Duodenal mucosa (tissue), 2 donors: ENCODE data around the gene FBRSL1.

Experiments
- H3K27ac ChIP-seq: one replicate; pipeline ENCODE4 v1.7.0; 2013; ENCODE audit warnings: low read depth, low read length
- H3K27me3 ChIP-seq, 2 donors: one replicate each; pipeline ENCODE4 v1.7.0; 2013; ENCODE audit warnings: low read length in 2 of 2, control low read depth in 1 of 2; ENCODE audit not compliant: insufficient read depth in 2 of 2, control insufficient read depth in 1 of 2
- H3K36me3 ChIP-seq, 2 donors: one replicate each; pipeline ENCODE4 v1.7.0; 2013; ENCODE audit warnings: low read length in 2 of 2, control low read depth in 1 of 2; ENCODE audit not compliant: insufficient read depth in 2 of 2, control insufficient read depth in 1 of 2
- H3K4me1 ChIP-seq, 2 donors: one replicate each; pipeline ENCODE4 v1.7.0; 2013; ENCODE audit warnings: low read length in 2 of 2, control low read depth in 1 of 2; ENCODE audit not compliant: insufficient read depth in 2 of 2, control insufficient read depth in 1 of 2
- H3K4me3 ChIP-seq, 2 donors: one replicate each; pipeline ENCODE4 v1.7.0; 2013; ENCODE audit warnings: low read length in 2 of 2, low read depth in 1 of 2
- H3K9ac ChIP-seq, 2 donors: one replicate each; pipeline ENCODE4 v1.7.0; 2013; ENCODE audit warnings: low read length in 2 of 2, low read depth in 1 of 2
- H3K9me3 ChIP-seq, 2 donors: one replicate each; pipeline ENCODE4 v1.7.0; 2013; ENCODE audit warnings: low read length in 2 of 2, control low read depth in 1 of 2; ENCODE audit not compliant: control insufficient read depth in 1 of 2

Gene FBRSL1

GRCh38 chr12:132502882-132503193, 12.9 kb downstream of the FBRSL1 start:
- no peak overlapping the region for H3K27ac ChIP-seq

GRCh38 chr12:132503618-132504204, 13.8 kb downstream of the FBRSL1 start:
- peaks cover 0 to 4% of the 10 kb centered on the region in 2 donors for H3K36me3 ChIP-seq
- H3K27me3 ChIP-seq: no peaks in the 10 kb centered on the region
- no peak overlapping the region for H3K9ac ChIP-seq
- no peak overlapping the region for H3K27ac ChIP-seq
- H3K9me3 ChIP-seq: no peaks in the 10 kb centered on the region
- H3K4me1 ChIP-seq: peaks cover 30 to 33% of the 10 kb centered on the region in 2 donors
- H3K4me3 ChIP-seq: no peak overlapping the region

More at GRCh38 chr12:132502882-132503193, 12.9 kb downstream of the FBRSL1 start:
- Histone ChIP-seq H3K4me1 (peaks cover 30 to 33% of the 10 kb centered on the region in 2 donors), H3K4me3 (no peak overlapping the region), H3K9ac (no peak overlapping the region), H3K36me3 (no peaks in the 10 kb centered on the region), H3K9me3 (no peaks in the 10 kb centered on the region), H3K27me3 (no peaks in the 10 kb centered on the region)

DNA sequence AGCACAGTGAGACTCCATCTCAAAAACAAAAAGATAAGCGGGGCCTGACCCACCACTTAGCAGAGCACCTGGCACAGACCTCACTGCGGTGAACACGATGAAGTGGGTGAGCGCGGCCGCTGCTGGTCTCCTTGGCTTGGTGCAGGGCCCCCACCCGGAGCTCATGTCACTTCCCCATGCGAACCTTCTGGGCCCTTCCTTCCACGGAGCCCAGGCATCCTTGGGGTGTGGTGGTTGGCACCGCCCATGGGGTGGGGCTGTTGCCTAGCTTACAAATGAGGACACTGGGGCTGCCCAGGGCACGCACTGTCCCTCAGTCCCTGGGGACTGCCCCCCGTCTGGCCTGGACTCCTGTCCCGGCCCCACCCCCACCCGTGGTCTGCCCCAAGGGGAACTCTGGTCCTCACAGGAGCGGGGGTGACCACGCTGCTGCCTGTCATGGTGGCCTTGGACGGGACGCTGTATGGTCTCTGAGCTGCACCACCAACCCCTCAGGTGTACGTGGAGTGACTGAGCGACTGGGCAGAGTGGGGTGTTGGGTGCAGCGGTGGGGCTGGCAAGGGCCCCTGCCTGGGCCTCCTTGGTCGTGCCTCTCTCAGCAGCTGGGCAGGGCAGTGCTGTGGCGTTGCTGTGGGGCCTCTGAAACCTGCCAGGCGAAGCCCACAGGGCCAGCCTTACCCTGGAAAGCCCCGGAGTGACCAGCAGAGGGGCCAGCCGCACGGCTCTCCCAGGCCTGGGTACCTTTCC, 15.3 kb downstream of the FBRSL1 start:
- H3K9ac ChIP-seq: no peak overlapping the region
- peaks cover 0 to 5% of the 10 kb centered on the region in 2 donors for H3K36me3 ChIP-seq
- no peak overlapping the region for H3K27ac ChIP-seq
- H3K4me1 ChIP-seq: peaks cover 30 to 33% of the 10 kb centered on the region in 2 donors
- no peaks in the 10 kb centered on the region for H3K27me3 ChIP-seq
- no peak overlapping the region for H3K4me3 ChIP-seq
- no peaks in the 10 kb centered on the region for H3K9me3 ChIP-seq

DNA sequence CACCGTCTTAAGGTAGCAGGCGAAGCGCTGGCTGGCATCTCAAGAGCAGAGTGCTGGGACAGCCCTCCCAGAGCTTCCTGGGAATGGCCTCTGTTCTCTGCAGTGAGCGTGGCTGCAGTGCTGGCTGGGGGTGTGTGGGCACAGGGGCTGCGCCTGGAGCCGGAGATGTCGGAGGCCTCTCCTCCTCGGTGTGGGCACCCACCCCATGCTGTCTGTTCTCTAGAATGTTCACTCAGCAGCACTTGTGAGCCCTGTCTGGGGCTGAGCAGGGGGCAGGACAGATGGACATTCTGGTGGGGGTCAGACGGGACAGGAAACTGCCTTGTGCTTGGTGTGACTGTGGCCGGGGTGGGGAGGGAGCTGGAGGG, 15.9 kb downstream of the FBRSL1 start:
- Histone ChIP-seq H3K27ac (no peak overlapping the region), H3K27me3 (no peaks in the 10 kb centered on the region), H3K4me3 (no peak overlapping the region), H3K4me1 (peaks cover 30 to 33% of the 10 kb centered on the region in 2 donors), H3K9me3 (no peaks in the 10 kb centered on the region), H3K9ac (no peak overlapping the region), H3K36me3 (peaks cover 0 to 8% of the 10 kb centered on the region in 2 donors)

DNA sequence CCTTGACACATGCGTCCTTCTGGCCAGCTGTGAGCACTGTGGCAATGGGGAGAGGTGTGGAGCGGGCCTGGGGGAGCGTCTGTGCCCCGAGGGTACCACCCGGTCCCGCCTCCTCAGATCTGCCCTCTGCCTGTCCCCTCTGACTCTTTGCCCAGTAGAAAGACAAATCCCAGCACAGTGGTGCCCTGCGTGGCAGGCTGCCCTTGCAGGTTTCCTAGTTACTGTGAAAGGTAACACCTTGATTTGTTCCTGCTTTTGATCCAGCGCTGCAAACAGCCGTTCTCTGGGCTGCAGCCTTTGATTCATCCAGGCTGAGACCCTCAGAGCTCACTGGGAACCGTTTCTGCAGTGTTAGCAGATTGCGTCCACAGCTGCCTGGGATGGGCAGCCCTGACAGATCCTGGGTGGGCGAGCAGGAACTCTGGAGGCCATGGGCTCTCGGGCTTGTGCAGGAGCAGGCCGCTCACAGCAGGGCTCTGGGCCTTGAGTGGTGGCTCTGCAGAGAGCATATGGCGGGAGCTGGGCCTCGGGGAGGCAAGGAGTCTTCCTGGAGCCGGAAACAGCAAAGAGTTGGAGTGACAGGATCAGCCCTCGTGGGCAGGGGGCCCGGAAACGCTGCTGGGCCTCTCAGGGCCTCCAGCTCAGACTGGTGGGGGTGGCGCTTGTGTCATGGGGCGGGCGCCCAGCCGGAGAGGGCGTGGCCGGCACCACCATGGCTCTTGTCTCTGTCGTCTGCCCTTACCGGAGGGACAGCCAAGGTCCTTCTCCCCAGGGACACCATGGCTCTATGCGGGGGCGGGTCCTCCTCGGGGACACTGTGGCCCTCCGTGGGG, 16.6 kb downstream of the FBRSL1 start:
- no peak overlapping the region for H3K27ac ChIP-seq
- H3K9ac ChIP-seq: no peak overlapping the region
- H3K27me3 ChIP-seq: no peaks in the 10 kb centered on the region
- H3K4me1 ChIP-seq: peaks cover 30 to 33% of the 10 kb centered on the region in 2 donors
- no peaks in the 10 kb centered on the region for H3K9me3 ChIP-seq
- peaks cover 0 to 10% of the 10 kb centered on the region in 2 donors for H3K36me3 ChIP-seq
- peak overlapping the region in 1 of 2 donors; percentile 32 for H3K4me3 ChIP-seq

GRCh38 chr12:132507161-132507538, 17.2 kb downstream of the FBRSL1 start:
- no peak overlapping the region for H3K27ac ChIP-seq
- H3K36me3 ChIP-seq: peaks cover 0 to 10% of the 10 kb centered on the region in 2 donors
- H3K4me3 ChIP-seq: peak overlapping the region in 1 of 2 donors; percentile 32
- no peaks in the 10 kb centered on the region for H3K27me3 ChIP-seq
- no peak overlapping the region for H3K9ac ChIP-seq
- H3K9me3 ChIP-seq: no peaks in the 10 kb centered on the region
- H3K4me1 ChIP-seq: peaks cover 24 to 31% of the 10 kb centered on the region in 2 donors

- Histone ChIP-seq H3K4me1 (peaks cover 20 to 28% of the 10 kb centered on the region in 2 donors), H3K27ac (no peak overlapping the region), H3K9ac (no peak overlapping the region)
These were observed 17.9 kb downstream of the FBRSL1 start for GRCh38 chr12:132507656-132508490.

DNA sequence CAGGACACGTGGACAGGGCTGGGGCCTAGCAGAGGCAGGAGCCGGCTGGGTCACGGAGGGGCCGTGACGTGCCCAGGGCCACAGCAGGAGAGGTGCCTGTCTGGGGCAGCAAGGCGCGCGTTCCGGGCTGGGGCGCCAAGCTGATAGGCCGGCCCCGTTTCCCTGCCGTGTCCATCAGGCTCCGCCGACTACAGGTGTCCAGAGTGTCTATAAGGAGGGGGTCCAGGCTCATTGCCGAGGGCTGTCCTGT, 18.5 kb downstream of the FBRSL1 start:
- Histone ChIP-seq H3K4me3 (no peak overlapping the region), H3K9ac (no peak overlapping the region), H3K36me3 (peaks cover 0 to 10% of the 10 kb centered on the region in 2 donors), H3K27ac (no peak overlapping the region), H3K4me1 (peaks cover 15 to 25% of the 10 kb centered on the region in 2 donors), H3K27me3 (no peaks in the 10 kb centered on the region), H3K9me3 (no peaks in the 10 kb centered on the region)

More at GRCh38 chr12:132507656-132508490, 17.9 kb downstream of the FBRSL1 start:
- H3K27me3 ChIP-seq: no peaks in the 10 kb centered on the region
- no peaks in the 10 kb centered on the region for H3K9me3 ChIP-seq
- H3K36me3 ChIP-seq: peaks cover 0 to 10% of the 10 kb centered on the region in 2 donors
- H3K4me3 ChIP-seq: no peak overlapping the region

- Histone ChIP-seq H3K27ac (no peak overlapping the region), H3K9ac (no peak overlapping the region), H3K27me3 (no peaks in the 10 kb centered on the region), H3K4me1 (peaks cover 8 to 24% of the 10 kb centered on the region in 2 donors), H3K4me3 (no peak overlapping the region), H3K9me3 (no peaks in the 10 kb centered on the region), H3K36me3 (peaks cover 0 to 10% of the 10 kb centered on the region in 2 donors)
These were observed 19.1 kb downstream of the FBRSL1 start for GRCh38 chr12:132508860-132509732.
